A673 (cell line): Measurements from ENCODE around the gene ABCA12. TPM values are rescaled to one million over a fixed set of nuclear protein-coding genes. Genes with fewer than 3 reads are reported as not detected.
A peak's percentile ranks its signal among the peaks of the same experiment; 100 is the strongest.

Source experiments
- BruUV-seq: library from RNA; stranded (reverse); fragments of 400-500 nt; replicated peaks from 2 replicates; lab custom pipeline; 2021; lab: Mats Ljungman, UMichigan
- CTCF ChIA-PET: fragments of 300-600 bp; sonication (Branson Sonifier 250); formaldehyde crosslinking; loops from one replicate; lab custom pipeline; 2022; ENCODE audit warnings: antibody characterized with exemption; lab: Charles Lee
- POLR2A ChIA-PET: fragments of 300-600 bp; sonication (Branson Sonifier 250); formaldehyde crosslinking; loops from one replicate; lab custom pipeline; 2022; ENCODE audit warnings: antibody characterized with exemption; ENCODE audit not compliant: low non-redundant PET; lab: Charles Lee
- DNase-seq: peaks from one replicate; pipeline ENCODE4 v3.0.0-alpha.2; 2015; ENCODE audit warnings: low spot score
- H3K27ac ChIP-seq: fragments of 200-600 bp; sonication (generic); 2 replicates; pipeline ENCODE4 v1.5.1; 2016; ENCODE audit warnings: mixed run types, low read depth, mild to moderate bottlenecking, mixed read lengths, antibody characterized with exemption, low read length; ENCODE audit not compliant: poor library complexity, severe bottlenecking
- H3K27me3 ChIP-seq: fragments of 200-600 bp; sonication (generic); replicated peaks from 2 replicates; pipeline ENCODE4 v1.6.1; 2017; ENCODE audit warnings: mixed run types, low read depth, mild to moderate bottlenecking, mixed read lengths, antibody characterized with exemption, low read length; ENCODE audit not compliant: insufficient read depth, poor library complexity
- H3K36me3 ChIP-seq: fragments of 200-600 bp; sonication (generic); 2 replicates; pipeline ENCODE4 v1.6.1; 2016; ENCODE audit warnings: mixed run types, mild to moderate bottlenecking, mixed read lengths, antibody characterized with exemption, low read length; ENCODE audit not compliant: insufficient read depth, poor library complexity, severe bottlenecking
- H3K4me1 ChIP-seq: fragments of 200-600 bp; sonication (generic); 2 replicates; pipeline ENCODE4 v1.6.1; 2017; ENCODE audit warnings: mixed run types, mild to moderate bottlenecking, mixed read lengths, antibody characterized with exemption, low read length; ENCODE audit not compliant: insufficient read depth, poor library complexity, severe bottlenecking
- H3K4me3 ChIP-seq: fragments of 200-600 bp; sonication (generic); 2 replicates; pipeline ENCODE4 v1.5.1; 2016; ENCODE audit warnings: low read depth, mixed run types, mild to moderate bottlenecking, mixed read lengths, low read length; ENCODE audit not compliant: poor library complexity, severe bottlenecking
- H3K9me3 ChIP-seq: fragments of 200-600 bp; sonication (generic); 2 replicates; pipeline ENCODE4 v1.6.1; 2016; ENCODE audit warnings: mixed run types, low read depth, mild to moderate bottlenecking, mixed read lengths, antibody characterized with exemption, low read length; ENCODE audit not compliant: poor library complexity, severe bottlenecking
- EZH2 ChIP-seq: fragments of 200-600 bp; sonication (generic); IDR thresholded peaks from 2 replicates; pipeline ENCODE4 v1.6.1; 2017; ENCODE audit warnings: borderline replicate concordance, low read depth, mild to moderate bottlenecking, mixed read lengths, antibody characterized with exemption, low read length; ENCODE audit not compliant: poor library complexity, severe bottlenecking
- intact Hi-C: fragments of 100-400 bp; cut with micrococcal nuclease; formaldehyde crosslinking; loops from one replicate; pipeline ENCODE4 v1.10.0; 2022; ENCODE audit not compliant: unreplicated experiment
- total RNA-seq: library from RNA; stranded (reverse); gene quantifications from 2 replicates; pipeline ENCODE4 v1.2.3, GENCODE V29; 2021
- TF ChIP-seq, protein P1 (sequence below): fragments of 300-800, 200-600 bp; sonication (generic); conservative IDR thresholded peaks from 2 replicates; pipeline ENCODE4 v1.5.1; 2017; ENCODE audit warnings: low read depth, mild to moderate bottlenecking, antibody characterized with exemption, low read length, moderate library complexity, mixed read lengths

ABCA12 gene
- total RNA-seq, 1 experiment from 2014 or later = not detected

DNA sequence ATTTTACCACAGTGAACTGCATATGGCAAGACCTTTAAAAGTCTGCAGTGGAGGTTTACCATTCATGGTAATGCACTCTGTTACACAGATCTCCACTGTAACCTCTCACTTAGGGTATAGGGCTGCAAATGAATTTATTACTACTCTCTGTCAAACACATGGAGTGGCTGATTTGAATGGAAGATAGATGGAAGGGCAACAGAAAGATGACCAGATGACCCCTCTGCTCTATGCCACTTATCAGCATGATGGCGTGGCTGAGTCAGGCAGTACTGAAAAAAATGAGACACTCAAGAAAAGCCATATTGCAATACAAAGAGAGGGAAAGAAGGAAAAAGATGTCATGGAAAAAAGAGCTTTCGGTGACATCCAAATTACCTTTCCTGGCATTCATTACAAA lies 72.3 kb downstream of the ABCA12 start:
- no peak overlapping the region for H3K27ac ChIP-seq
- no peaks in the 10 kb centered on the region for H3K27me3 ChIP-seq
- no peak for TF ChIP-seq EZH2
- TF ChIP-seq, protein P1, sequence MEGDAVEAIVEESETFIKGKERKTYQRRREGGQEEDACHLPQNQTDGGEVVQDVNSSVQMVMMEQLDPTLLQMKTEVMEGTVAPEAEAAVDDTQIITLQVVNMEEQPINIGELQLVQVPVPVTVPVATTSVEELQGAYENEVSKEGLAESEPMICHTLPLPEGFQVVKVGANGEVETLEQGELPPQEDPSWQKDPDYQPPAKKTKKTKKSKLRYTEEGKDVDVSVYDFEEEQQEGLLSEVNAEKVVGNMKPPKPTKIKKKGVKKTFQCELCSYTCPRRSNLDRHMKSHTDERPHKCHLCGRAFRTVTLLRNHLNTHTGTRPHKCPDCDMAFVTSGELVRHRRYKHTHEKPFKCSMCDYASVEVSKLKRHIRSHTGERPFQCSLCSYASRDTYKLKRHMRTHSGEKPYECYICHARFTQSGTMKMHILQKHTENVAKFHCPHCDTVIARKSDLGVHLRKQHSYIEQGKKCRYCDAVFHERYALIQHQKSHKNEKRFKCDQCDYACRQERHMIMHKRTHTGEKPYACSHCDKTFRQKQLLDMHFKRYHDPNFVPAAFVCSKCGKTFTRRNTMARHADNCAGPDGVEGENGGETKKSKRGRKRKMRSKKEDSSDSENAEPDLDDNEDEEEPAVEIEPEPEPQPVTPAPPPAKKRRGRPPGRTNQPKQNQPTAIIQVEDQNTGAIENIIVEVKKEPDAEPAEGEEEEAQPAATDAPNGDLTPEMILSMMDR = no peak
- H3K4me3 ChIP-seq = no peak overlapping the region
- no TSS peak for BruUV-seq
- intact Hi-C loops = no loop called here
- no peaks in the 10 kb centered on the region for H3K4me1 ChIP-seq
- no peak for DNase-seq
- no peaks in the 10 kb centered on the region for H3K36me3 ChIP-seq
- no peaks in the 10 kb centered on the region for H3K9me3 ChIP-seq
- ChIA-PET POLR2A (no interaction called here), CTCF (no interaction called here)

DNA sequence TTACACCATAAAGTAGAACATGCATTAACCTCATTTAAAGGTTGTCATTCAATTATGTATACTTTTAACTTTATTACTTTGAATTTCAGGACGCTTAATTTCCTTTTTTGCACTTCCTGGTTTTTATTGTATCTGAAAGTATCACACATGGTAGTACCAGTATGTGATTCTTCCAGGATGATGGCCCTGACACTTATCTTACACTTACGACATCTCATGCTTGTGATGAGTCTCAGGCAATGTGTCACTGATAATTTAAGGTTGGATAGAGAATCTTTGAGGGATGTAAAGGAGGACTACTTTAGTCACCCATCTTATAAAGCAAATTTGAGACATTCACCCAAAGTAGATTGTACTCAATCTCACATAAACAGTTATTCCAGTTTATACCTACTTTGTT lies 74.9 kb downstream of the ABCA12 start:
- intact Hi-C loops = no loop called here
- Histone ChIP-seq H3K4me1 (no peaks in the 10 kb centered on the region), H3K36me3 (no peaks in the 10 kb centered on the region), H3K4me3 (no peak overlapping the region), H3K27me3 (no peaks in the 10 kb centered on the region), H3K27ac (no peak overlapping the region), H3K9me3 (no peaks in the 10 kb centered on the region)
- BruUV-seq = no TSS peak
- POLR2A ChIA-PET = no interaction called here
- CTCF ChIA-PET = no interaction called here
- DNase-seq = no peak
- TF ChIP-seq EZH2 = no peak
- TF ChIP-seq, protein P1 = no peak

DNA sequence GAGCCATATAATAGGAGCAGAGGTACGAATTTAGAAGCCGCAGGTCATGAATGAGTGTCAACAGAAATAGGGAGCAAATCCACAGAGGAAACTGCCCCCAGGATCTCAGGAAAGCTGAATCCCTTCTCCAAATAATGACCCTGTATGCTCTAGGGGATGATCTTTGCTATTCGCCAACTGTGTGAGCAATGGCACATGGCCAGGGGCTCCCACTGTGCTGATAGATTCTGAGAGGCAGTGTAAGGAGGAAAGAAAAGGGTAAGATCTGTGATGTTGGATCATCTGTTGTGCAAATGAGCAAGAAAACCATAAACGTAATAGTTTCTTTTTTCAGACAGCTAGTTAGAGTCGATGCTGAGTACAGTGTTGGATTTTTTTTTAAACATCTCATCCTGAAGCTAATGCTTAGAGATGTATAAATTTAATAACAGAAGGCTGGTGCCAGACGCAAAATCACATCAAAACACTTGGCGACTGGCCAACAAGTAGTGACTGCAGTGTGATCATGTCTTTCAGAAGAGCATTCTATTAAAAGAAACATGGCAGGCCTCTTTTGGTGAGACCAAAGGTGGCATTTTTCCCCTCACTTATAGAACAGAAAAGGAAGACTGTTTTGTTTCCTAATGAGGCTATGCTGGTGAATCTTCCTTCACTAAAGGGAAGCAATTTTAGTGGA lies 77.4 kb downstream of the ABCA12 start:
- Histone ChIP-seq H3K27ac (no peak overlapping the region), H3K4me3 (no peak overlapping the region), H3K4me1 (no peaks in the 10 kb centered on the region), H3K27me3 (no peaks in the 10 kb centered on the region), H3K36me3 (no peaks in the 10 kb centered on the region), H3K9me3 (no peaks in the 10 kb centered on the region)
- DNase-seq = peak; percentile 48
- CTCF ChIA-PET = no interaction called here
- TF ChIP-seq, protein P1 = no peak
- TF ChIP-seq EZH2 = no peak
- POLR2A ChIA-PET = no interaction called here
- intact Hi-C loops = no loop called here
- no TSS peak for BruUV-seq
